Breast epithelium (tissue), 3 donors: ENCODE measurements around the gene AURKAIP1.

Experiments used
- POLR2A ChIP-seq: fragments of 450-650 bp; IDR thresholded peaks from one replicate; pipeline ENCODE4 v1.6.1; 2016; ENCODE audit warnings: antibody characterized with exemption, mild to moderate bottlenecking, moderate library complexity
- POLR2AphosphoS5 ChIP-seq, 3 donors: sonication (generic); formaldehyde crosslinking; IDR thresholded peaks; one replicate each; pipeline ENCODE4 v1.6.1; 2017; ENCODE audit warnings: antibody characterized with exemption in 3 of 3
- TF ChIP-seq, protein P1 (sequence below), 3 donors: fragments of 450-650 bp; IDR thresholded peaks; one replicate each; pipeline ENCODE4 v1.5.1; 2016 to 2017; ENCODE audit warnings: antibody characterized with exemption in 3 of 3, mild to moderate bottlenecking in 3 of 3, moderate library complexity in 3 of 3

- TF ChIP-seq POLR2A, result no peak
- TF ChIP-seq, protein P1, sequence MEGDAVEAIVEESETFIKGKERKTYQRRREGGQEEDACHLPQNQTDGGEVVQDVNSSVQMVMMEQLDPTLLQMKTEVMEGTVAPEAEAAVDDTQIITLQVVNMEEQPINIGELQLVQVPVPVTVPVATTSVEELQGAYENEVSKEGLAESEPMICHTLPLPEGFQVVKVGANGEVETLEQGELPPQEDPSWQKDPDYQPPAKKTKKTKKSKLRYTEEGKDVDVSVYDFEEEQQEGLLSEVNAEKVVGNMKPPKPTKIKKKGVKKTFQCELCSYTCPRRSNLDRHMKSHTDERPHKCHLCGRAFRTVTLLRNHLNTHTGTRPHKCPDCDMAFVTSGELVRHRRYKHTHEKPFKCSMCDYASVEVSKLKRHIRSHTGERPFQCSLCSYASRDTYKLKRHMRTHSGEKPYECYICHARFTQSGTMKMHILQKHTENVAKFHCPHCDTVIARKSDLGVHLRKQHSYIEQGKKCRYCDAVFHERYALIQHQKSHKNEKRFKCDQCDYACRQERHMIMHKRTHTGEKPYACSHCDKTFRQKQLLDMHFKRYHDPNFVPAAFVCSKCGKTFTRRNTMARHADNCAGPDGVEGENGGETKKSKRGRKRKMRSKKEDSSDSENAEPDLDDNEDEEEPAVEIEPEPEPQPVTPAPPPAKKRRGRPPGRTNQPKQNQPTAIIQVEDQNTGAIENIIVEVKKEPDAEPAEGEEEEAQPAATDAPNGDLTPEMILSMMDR (IDR thresholded peaks at IDR 0.05), result no peak
- TF ChIP-seq POLR2AphosphoS5 (IDR thresholded peaks at IDR 0.05), result no peak
These were observed 23.7 kb upstream of the AURKAIP1 start for GRCh38 chr1:1398677-1399186.
